IPS-NIHi11 (cell line): ENCODE data around the gene POLR2H.

Source experiments
- DNase-seq: peaks from one replicate; pipeline ENCODE4 v3.0.0; 2012; ENCODE audit warnings: mixed read lengths, low spot score

Gene POLR2H

GRCh38 chr3:184371570-184372018, 10.1 kb downstream of the POLR2H start:
- peak; percentile 89 for DNase-seq

- DNase-seq, result no peak
These were observed 10.8 kb downstream of the POLR2H start for GRCh38 chr3:184372296-184372821.

- no peak for DNase-seq
These were observed 11.4 kb downstream of the POLR2H start for GRCh38 chr3:184372911-184373310.

GRCh38 chr3:184373422-184373821, 11.9 kb downstream of the POLR2H start:
- DNase-seq, result no peak

GRCh38 chr3:184375747-184376461, 14.4 kb downstream of the POLR2H start:
- no peak for DNase-seq

DNA sequence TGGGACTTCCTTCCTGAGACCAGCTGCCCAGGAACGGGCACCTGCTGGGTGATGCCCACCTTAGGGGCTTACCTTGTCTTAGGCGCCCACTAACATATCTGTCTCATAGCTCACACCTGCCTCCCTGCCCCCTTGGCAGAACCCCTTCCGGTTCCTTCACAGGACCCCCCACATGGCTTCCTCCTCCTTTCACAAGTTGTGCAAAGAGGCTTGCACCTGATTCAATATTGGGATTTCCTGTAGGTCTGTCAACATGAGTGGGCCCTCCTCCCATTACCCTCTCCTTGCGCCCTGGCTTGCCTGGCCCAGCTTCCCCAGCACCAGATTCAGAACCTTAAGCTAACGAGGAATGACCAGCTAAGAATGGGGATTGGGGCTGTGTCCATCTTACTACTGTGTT, 15.9 kb downstream of the POLR2H start:
- DNase-seq, result no peak

DNA sequence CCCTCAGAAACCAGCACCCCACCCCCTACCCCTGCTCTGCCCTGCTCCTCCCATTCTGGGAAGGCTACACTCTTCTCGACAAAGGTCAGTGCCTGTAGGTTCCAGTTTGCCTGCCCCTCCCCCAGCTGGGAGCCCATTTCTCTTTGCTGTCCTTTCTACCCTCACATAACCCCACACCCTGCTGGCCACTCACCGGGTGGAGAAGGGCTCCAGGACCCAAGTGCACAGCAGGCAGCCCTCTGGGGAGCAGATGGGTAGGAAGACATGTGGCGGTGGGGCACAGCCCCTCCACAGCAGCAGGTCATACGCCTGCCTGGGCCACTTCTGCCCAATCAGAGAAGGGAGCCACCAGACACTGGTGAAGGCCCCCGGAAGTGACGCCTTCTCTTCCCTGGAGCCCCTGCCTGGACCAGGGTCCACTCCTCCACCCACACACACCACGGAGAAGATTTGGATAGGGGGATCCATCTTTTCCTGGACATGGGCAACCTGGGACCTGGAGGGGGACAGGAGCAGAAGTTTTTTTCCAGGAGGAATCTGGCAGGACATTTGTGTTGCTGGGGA, 16.5 kb downstream of the POLR2H start, which contains the start of gene THPO:
THPO (minus strand) TSS at position 326 of the 564 bp plus-strand sequence. CDS start 1,948 bp downstream, outside the sequence.
- DNase-seq, result no peak

DNA sequence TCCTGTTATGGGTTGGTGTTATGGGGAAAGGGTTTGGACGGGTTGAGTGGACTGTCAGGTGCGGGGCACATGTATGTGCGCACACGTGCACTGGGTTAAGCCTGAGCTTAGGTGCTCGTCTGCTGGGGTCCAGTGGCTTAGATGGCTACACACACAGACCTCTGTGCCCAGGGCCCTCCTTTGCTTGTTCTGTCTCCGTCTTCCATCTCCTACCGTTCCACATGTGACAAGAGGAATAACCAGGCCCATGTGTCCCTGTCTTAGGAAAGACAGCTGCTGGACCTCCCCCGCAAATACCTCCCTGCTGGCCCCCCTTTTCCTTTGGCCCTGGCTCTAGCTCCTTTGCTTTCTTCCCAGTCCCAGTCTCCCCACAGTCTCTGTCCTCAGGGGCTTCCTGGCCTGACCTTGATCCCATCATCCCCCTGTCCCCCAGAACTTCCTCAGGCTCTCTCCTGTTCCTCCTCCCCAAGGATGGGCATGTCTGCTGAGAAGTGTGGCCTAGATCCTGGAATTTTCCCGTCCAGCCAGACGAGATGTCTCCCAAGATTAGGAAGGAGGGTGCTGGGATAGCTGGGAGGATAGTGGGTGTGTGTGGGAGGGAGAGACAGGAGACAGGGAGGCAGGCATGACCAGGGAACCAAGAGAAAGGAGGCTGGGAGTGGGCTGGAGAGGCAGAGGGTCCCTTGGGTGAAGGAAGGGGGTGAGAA, 17.3 kb downstream of the POLR2H start:
- no peak for DNase-seq

GRCh38 chr3:184379358-184380184, 18.1 kb downstream of the POLR2H start, which contains the start of gene CHRD:
Gene CHRD, plus strand, starts transcription at chr3:184380054. Its CDS starts 265 bp downstream, at chr3:184380319.
- DNase-seq, result peak; percentile 55

- peak; percentile 96 for DNase-seq
These were observed 18.7 kb downstream of the POLR2H start for GRCh38 chr3:184380185-184380626.

DNA sequence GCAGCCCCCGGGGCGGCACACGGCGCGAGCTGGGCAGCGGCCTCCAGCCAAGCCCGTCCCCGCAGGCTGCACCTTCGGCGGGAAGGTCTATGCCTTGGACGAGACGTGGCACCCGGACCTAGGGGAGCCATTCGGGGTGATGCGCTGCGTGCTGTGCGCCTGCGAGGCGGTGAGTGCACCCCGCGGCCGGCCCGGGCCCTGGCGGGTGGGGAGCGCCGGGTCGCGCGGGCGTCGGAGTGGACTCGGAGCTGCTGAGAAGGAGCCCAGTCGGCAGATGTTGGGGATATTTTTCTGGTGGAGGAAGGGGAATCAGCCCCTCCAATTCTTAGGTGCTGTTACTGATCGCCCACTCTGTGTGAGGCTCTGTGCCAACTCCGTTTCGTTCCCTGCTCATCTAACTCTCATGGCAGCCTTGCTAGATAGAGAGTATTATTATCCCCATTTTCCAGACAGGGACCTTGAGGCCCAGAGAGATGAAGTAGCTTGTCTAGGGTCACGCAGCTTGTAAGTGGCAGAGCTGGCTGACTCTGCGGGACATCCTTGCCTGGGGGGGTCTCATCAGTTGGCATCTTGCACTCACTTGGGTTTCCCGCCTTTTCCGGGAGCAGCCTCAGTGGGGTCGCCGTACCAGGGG, 19.2 kb downstream of the POLR2H start:
- DNase-seq, result peak; percentile 55

DNA sequence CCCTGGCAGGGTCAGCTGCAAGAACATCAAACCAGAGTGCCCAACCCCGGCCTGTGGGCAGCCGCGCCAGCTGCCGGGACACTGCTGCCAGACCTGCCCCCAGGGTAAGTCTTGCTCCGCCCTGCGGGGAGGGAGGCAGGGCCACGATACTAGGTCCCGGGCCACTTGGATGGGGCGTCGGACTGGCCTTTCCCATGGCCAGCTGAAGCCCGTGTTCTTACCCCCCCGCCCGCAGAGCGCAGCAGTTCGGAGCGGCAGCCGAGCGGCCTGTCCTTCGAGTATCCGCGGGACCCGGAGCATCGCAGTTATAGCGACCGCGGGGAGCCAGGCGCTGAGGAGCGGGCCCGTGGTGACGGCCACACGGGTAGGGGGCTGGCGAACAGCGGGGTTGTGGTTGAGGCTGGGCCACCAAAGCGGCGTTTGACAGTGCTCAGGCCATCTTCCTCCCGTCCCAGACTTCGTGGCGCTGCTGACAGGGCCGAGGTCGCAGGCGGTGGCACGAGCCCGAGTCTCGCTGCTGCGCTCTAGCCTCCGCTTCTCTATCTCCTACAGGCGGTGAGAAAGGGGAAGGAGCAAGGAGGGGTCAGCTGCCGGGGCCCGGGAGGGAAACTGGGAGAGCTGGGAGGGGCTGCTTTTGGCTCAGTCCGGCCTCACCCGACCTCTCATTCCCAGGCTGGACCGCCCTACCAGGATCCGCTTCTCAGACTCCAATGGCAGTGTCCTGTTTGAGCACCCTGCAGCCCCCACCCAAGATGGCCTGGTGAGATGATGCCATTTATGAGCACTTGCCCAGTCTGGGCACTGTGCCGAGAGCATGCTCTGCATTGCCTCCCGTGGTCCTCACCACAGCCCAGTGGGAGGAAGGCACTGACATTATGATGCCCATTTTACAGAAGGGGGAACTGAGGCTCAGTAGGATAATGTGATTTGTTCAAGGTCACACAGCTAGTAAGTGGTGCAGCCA, 20.0 kb downstream of the POLR2H start:
- DNase-seq, result peak; percentile 70

DNA sequence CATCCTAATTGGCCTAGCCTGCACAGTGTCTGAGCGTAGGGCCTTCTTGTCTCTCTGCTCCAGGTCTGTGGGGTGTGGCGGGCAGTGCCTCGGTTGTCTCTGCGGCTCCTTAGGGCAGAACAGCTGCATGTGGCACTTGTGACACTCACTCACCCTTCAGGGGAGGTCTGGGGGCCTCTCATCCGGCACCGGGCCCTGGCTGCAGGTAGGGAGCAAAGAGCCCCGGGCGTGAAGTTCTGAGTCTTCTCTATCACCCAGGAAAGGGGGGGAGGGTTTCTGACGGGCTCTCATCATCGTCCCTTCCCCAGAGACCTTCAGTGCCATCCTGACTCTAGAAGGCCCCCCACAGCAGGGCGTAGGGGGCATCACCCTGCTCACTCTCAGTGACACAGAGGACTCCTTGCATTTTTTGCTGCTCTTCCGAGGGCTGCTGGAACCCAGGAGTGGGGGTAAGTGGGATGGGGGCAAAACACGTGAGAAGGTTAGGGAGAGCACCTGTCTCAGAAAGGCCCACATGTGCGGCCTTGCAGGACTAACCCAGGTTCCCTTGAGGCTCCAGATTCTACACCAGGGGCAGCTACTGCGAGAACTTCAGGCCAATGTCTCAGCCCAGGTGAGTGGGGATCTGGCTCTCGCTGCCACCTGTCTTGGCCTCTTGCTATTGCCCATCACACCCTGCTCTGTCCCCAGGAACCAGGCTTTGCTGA, 21.0 kb downstream of the POLR2H start:
- no peak for DNase-seq

DNA sequence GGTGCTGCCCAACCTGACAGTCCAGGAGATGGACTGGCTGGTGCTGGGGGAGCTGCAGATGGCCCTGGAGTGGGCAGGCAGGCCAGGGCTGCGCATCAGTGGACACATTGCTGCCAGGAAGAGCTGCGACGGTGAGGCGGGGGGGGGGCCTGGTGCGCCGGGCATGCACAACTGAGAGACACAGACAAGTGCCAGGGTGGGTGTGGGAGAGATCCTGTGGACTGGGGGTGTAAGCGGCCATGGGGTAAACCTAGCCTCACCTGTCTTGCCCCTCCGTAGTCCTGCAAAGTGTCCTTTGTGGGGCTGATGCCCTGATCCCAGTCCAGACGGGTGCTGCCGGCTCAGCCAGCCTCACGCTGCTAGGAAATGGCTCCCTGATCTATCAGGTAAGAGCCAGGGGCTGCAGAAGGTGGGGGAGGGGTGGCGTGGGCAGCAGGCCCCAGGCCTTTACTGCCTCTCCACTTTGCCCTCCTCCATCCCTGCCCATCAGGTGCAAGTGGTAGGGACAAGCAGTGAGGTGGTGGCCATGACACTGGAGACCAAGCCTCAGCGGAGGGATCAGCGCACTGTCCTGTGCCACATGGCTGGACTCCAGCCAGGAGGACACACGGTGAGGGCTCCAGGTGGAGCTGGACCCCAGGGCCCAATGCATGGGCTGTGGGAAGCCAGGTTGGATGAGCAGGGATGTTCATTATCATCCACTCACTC, 21.7 kb downstream of the POLR2H start:
- no peak for DNase-seq

DNA sequence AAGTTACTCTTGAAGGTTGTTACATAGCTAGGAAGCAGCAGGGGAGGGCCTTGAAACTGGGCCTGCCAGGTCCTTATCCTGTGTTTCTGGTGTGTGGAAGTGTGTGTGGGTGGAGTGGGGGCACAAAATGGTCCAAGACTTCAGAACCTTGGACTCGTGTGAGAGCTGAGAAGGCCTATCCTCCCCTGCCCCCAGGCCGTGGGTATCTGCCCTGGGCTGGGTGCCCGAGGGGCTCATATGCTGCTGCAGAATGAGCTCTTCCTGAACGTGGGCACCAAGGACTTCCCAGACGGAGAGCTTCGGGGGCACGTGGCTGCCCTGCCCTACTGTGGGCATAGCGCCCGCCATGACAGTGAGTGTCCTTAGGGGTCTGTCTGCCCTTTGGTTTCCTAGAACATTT, 22.8 kb downstream of the POLR2H start:
- DNase-seq, result no peak

DNA sequence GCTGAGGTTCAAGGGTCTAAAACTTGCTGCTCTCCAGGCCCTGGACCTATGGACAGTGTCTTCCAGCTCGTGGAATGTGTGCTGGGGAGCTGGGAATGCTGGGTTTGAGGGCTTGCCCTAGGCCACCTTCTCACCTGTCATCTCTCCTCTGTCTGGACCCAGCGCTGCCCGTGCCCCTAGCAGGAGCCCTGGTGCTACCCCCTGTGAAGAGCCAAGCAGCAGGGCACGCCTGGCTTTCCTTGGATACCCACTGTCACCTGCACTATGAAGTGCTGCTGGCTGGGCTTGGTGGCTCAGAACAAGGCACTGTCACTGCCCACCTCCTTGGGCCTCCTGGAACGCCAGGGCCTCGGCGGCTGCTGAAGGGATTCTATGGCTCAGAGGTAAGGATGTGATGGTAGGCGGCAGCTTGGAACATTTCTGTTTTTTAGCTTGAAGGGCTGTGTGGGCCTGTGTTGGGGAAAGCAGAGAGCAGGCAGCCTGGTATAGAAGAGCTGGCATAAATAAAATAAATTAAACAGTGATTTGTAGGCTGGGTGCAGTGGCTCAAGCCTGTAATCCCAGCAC, 23.4 kb downstream of the POLR2H start:
- no peak for DNase-seq

GRCh38 chr3:184386047-184386806, 24.7 kb downstream of the POLR2H start:
- DNase-seq, result no peak
